ENCODE results near the gene SNCAIP.
"Not testable (repeated sequence)": the region's sequence is repeated elsewhere in the genome, so short reads cannot be mapped to it uniquely, and the experiment has no call there.

SNCAIP gene

GRCh38 chr5:122315521-122315920, 3.5 kb downstream of the SNCAIP start:
- no peak for DNase-seq

DNA sequence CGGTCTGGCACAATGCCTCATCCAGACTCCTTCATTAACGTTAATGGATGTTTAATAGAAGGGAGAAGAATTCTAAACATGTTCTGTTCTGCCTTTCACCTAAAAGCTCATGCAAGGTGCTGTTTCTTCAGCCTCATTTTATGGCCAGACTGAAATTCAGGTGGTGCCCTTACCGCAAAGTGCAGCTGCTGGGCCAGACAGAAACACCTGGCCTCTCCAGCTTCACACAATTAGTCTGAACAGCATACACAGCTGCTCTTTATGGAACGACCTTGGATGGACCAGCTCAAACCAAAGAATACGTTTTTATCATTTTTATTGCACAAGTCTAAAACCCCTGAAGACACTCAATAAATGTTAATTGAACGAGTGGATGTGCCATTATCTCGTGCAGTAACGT, 4.6 kb downstream of the SNCAIP start:
- no peak for DNase-seq

DNA sequence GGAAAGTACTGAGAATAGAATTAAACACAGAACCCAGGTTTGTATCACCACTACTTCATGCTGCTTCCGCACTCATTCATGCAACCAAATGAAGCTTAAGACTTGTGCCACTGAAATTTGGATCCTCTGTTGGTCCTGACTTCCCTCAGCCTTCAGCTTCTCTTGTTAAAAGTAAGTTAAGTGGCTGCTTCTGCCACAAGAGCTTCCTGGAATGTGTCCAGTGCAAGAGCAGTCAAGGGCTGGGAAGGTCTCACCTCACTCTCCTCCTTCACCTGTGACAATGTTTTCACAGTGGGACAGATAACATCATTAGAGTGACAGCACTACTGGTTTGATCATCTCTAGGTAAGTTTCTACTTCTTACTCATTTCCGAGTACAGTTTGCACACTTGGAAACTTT, 7.9 kb downstream of the SNCAIP start:
- no peak for DNase-seq

DNA sequence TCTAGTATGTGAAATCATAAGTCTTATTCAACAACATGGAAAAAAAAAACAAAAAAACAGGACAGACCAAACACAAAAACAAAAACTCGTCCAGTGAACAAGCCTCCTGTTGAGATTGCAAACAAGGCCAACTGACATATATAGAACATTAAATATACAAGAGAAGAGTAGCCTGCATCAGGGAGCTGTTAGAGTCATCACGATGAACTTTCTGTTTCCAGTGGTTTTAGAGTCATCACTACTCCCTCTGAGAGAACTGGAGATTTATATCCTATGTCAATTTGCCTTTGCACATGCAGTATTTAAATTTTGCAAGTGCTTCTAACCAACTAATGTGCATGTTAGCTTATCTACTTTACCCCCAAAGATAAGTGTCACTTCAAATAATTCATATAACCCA, 9.9 kb downstream of the SNCAIP start:
- no peak for DNase-seq

DNA sequence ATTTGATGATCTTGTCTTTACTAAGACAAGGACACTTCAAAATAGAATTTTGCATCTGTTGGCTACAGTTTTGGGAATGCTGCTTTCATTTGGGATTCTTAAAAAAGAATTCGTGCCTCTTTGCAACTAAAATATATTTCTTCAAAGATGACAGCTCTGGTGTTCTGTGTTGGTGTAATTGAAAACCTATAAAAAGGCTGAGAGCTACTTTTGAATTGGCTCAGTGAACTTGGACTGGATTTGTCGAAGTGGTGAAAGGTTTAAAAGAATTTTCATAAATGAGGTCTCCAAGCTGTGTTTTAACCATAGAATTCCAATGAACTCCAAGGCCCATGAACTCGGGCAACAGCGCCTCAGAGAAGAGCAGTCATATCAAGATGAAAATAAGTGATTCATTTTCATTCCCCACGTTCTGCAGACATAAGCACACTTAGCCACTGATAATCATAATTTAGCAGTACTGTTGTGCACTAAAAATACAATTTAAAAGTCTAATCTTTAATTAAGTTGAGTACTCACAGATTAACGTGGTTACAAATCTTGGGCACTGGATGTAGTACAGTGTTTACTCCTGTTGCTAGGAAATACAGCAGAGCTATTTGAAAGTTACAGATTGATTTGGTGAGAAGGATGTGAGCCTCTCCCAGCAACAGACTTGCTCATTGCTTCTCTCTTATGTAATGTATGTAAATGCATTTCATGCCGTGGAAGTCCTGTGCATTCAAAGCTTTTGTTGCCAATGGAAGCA, 10.9 kb downstream of the SNCAIP start:
- DNase-seq: no peak

GRCh38 chr5:122323738-122324137, 11.7 kb downstream of the SNCAIP start:
- no peak for DNase-seq

GRCh38 chr5:122327110-122327509, 15.1 kb downstream of the SNCAIP start:
- DNase-seq: no peak

- DNase-seq: no peak
These were observed 18.8 kb downstream of the SNCAIP start for GRCh38 chr5:122330881-122331280.

DNA sequence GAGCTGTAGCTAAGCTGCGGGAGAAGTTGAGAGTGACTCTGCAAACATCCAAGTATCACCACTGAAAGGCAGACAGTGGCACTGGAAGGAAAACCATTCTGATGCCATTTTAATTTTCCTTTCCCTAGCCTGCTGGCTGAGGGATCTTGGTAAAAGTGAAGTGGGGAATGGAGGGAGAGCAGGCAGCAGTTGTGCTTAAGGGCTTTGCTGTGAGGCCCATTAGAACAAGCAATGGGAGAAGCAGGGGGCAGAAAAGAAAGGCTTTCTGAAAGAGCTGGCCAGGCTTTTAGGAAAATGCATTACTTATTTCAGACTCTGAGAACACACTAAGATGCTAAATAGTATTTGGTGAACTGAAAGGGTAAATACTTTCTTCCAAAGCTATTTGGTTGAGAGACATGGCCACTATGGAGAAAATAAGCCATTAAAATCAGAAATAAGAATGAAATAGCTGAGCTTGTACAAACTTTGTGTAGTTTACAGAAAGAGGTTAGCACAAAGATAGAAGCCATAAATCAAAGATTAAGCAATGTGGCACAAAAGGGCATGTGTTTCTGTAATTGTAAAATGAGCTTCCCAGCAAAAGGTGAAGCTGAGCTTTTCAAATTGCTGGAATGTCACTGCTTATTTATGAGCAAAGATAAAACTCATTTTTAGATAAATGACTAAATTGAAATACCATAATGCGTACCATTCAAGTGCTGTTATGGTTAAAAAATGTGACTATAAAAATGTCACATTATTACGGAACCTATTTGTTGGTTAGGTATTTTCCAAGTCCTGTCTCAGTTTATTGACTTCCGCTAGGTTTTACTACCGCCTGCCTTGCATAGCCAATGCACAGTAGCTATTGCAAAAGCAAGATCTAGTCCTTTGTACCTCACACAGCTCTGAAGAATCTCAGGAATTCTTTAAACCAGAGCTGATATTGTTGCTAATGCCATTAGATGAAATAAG, 20.8 kb downstream of the SNCAIP start:
- no peak for DNase-seq

GRCh38 chr5:122333564-122333963, 21.5 kb downstream of the SNCAIP start:
- DNase-seq: no peak

- DNase-seq: no peak
These were observed 27.6 kb downstream of the SNCAIP start for GRCh38 chr5:122339591-122339990.

- no peak for DNase-seq
These were observed 29.1 kb downstream of the SNCAIP start for GRCh38 chr5:122341087-122341486.

GRCh38 chr5:122342256-122342655, 30.2 kb downstream of the SNCAIP start:
- DNase-seq: no peak

GRCh38 chr5:122346897-122347581, 35.0 kb downstream of the SNCAIP start:
- no peak for DNase-seq

DNA sequence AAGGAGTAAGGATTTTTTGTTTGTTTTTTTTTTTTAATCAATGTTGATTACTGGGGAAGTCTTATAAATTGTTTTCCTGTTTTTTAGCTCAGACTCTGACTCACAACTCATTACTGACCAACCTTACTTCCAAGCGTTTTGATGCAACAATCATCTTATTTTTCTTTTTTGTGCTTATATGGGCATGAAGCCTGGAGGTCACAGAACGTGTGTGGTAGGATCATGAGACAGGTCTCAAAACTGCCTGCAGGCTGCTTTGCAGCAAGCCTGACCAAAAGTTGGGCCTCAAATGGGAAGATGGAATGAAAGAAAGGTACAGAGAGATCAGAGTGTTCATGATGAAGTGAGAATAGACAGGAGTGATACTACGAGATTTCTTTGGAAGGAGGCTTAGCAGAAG, 38.5 kb downstream of the SNCAIP start:
- no peak for DNase-seq

GRCh38 chr5:122351416-122352157, 39.5 kb downstream of the SNCAIP start:
- DNase-seq: no peak

DNA sequence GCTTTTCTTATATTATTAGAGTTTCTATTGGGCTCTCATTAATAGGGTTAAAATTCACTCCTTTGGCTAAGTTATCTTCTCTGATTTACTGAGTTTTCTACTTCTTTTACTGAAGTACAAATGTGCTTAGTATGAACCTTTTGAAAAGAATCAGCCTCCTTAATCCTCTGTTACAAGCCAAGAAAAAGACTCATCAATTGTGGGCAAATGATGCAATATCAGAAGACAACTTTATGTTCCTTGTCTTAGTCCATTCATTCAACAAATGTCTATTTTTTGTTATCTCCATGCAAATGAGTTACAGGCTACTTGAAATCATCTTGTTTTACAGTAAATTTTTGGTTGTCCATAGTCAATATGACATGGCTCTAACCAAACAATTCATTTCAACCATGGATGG, 40.3 kb downstream of the SNCAIP start:
- no peak for DNase-seq

DNA sequence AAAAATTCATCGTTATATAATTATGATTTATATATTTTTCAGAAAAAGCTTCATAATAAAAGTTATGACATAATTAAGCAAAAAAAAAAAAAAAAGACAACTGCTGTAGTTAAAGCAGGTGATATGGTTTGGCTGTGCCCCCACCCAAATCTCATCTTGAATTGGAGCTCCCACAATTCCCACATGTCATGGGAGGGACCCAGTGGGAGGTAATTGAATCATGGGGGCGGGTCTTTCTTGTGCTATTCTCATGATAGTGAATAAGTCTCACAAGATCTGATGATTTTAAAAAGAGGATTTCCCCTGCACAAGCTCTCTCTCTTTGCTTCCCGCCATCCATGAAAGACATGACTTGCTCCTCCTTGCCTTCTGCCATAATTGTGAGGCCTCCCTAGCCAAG, 41.3 kb downstream of the SNCAIP start:
- DNase-seq: not testable (repeated sequence)

DNA sequence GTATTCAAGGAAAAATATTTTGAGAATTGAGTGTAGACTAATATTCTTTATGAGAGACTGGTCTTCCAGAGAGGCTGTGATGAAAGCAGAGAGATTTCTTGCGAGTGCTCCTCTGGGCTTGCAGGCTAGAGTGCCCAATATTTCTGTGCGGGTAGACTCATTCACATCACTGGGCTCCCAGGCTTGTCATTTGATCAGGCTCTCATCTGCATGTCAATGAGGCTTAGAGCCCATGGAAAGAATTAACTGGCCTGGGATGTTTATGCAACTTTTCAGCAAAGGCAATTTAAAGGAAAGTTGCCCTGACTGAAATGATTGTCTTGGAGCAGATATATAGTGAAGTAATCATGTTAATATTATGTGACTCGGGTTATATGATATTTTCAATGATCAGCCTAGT, 42.3 kb downstream of the SNCAIP start:
- DNase-seq: no peak

DNA sequence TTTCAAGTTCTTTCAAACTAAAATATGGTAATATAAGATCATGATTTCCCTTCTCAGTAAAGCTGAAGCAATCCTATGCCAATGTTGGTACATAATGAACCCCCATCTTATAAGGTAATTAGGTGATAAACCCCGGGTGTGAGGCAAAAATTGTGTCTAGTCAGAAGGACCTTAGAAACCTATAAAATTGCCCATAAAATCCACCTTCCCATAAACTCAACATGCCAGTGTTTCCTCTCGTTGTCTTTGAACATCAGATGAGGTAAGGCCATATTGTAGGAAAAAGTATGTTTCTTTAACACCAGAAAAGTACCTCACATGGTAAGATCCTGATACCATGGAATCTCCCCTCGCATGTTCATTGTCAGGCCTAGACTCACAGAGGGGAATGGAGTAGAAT, 43.3 kb downstream of the SNCAIP start:
- DNase-seq: no peak

DNA sequence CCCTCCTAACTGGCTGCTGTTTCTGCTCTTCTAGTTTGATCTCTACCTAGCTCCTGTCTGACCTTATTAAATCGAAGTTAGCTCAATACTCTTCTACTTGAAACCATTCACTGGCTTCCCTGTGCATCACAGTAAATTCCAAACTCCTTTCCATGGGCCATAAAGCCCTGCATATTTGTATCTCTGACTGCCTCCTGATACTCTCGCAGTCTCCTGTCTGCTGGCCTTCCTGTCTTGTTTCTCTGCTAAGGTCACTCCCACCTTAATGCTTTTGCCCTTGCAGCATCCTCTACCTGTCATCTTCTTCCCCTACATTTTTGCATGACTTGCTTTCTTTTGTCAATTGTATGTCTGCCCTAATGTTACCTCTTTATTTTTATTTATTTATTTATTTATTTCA, 44.8 kb downstream of the SNCAIP start:
- DNase-seq: no peak

- DNase-seq: no peak
These were observed 46.4 kb downstream of the SNCAIP start for GRCh38 chr5:122358372-122358979.

All from AML-193 (cell line).